NCI-H1105 treated with DMSO at 0.1 percent for 48 hours (cell line): ENCODE data around the gene CUL7.
"Not testable (repeated sequence)": the region's sequence is repeated elsewhere in the genome, so short reads cannot be mapped to it uniquely, and the experiment has no call there.

Source experiments
- DNase-seq: peaks from one replicate; lab custom pipeline; 2025; lab: John Stamatoyannopoulos, UW

The CUL7 gene

GRCh38 chr6:43053545-43054205 lies at the start of gene CUL7:
CUL7 (minus strand) TSS chr6:43053851; CDS start chr6:43052788, 1,063 bp downstream.
- peak; percentile 93 for DNase-seq

DNA sequence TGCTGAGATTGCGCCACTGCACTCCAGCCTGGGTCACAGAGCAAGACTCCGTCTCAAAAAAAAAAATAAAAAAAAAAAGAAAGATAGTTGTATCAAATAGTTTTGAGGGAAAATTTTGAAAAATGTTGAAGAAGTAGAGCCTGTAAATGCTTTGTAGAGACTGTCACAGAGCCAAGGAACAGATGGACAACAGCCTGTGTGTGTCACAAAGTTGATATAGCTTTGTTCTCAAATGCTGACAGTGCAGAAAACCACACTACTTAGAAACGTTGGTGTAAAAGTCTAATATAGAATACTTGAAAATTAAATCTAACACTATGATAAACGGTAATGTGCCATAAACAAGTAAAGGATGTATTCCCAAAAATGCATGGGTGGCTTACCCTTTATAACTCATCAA lies 47.8 kb upstream of the CUL7 start:
- DNase-seq, result no peak

DNA sequence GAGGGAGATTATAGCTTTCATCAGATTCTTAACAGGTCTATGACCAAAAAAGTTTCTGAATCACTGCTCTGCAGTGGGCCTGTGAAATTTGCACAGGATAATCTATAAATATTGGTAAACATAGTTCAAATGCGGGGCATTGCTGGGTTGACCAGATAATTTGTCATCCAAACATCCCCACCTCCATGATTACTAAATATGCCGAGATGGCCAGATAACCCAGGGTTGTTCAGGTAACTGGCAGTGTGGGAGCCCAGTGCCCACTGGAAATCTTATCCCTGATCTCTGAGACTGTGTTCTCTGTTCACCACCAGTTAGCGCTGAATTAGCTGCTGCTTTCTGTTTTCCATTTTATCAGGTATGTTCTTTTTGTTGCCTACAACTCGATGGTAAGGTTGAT lies 43.9 kb upstream of the CUL7 start:
- DNase-seq, result no peak

- no peak for DNase-seq
Measured at GRCh38 chr6:43097098-43097489, 43.4 kb upstream of the CUL7 start.

GRCh38 chr6:43096451-43097097 lies 42.9 kb upstream of the CUL7 start:
- DNase-seq, result no peak

GRCh38 chr6:43095939-43096338 lies 42.3 kb upstream of the CUL7 start:
- DNase-seq, result no peak

DNA sequence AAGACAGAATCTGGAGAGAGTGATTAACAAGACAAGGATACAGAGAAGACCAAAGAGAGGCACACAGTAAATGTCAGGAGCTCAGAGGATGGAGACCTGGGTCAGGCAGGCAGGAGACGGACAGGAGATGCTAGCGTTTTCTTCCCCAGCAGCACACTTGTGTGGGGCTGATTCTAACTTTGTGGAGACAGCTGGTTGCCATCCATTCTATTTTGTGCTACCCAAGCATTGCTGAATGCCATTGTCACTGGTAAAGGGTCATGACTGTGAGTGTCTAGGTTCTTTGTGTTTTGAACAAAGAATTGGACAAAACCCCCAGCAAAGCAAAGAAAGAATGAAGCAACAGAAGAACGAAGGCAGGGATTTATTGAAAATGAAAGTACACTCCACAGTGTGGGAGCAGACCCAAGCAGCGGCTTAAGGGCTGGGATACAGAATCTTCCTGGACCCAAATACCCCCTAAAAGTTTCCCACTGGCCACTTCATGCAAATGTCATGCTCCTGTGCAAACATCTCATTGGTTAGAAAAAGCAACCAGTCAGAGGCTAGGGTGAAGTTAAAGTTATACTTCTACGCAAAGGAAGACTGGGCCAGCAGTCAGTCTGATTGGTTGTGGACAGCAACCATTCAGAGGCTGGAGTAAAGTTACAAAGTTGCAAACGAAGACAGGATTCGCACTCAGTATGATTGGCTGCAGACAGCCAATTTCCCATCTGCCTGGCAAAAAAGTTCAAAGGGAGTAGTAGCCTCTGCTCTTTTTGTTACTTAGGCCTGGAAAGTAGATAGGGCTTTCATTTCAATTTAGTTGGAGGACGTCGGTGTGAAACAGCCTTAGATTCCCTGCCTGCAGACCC lies 40.0 kb upstream of the CUL7 start:
- DNase-seq, result no peak

DNA sequence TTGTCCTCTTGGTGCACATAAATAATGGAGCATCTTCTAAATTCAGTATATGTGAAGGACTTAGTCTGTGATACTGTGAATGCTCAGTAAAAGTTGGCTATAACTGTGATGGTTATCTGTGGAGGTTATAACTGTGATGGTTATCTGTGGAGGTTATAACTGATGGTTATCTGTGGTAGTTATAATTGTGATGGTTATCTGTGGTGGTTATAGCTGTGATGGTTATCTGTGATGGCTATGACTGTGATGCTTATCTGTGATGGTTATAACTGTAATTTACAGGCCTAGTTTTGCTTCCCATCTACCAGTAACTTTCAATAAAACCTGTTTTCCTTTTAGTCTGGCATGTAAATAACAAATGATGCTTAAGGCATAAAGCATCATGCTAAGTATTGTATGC lies 39.0 kb upstream of the CUL7 start:
- no peak for DNase-seq

DNA sequence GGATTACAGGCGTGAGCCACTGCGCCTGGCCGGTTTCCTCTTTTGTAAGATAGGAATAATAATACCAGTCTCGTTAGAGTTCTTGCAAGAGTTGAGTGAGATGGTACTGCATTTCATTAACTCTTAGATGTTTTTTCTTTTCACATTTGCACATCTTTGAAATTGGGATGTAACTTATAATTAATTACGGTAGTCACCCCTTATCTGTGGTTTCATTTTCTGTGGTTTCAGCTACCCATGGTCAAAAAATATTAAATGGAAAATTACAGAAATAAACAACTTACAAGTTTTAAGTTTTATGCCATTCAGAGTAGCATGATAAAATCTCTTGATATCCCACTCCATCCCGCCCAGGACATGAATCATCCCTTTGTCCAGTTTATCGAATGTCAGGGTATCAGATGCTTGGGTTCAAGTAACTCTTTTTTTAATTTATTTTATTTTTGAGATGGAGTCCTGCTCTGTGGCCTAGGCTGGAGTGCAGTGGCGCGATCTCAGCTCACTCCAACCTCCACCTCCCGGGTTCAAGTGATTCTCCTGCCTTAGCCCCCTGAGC lies 37.9 kb upstream of the CUL7 start:
- no peak for DNase-seq

GRCh38 chr6:43091020-43091419 lies 37.4 kb upstream of the CUL7 start:
- DNase-seq, result no peak

GRCh38 chr6:43090559-43090956 lies 36.9 kb upstream of the CUL7 start:
- no peak for DNase-seq

DNA sequence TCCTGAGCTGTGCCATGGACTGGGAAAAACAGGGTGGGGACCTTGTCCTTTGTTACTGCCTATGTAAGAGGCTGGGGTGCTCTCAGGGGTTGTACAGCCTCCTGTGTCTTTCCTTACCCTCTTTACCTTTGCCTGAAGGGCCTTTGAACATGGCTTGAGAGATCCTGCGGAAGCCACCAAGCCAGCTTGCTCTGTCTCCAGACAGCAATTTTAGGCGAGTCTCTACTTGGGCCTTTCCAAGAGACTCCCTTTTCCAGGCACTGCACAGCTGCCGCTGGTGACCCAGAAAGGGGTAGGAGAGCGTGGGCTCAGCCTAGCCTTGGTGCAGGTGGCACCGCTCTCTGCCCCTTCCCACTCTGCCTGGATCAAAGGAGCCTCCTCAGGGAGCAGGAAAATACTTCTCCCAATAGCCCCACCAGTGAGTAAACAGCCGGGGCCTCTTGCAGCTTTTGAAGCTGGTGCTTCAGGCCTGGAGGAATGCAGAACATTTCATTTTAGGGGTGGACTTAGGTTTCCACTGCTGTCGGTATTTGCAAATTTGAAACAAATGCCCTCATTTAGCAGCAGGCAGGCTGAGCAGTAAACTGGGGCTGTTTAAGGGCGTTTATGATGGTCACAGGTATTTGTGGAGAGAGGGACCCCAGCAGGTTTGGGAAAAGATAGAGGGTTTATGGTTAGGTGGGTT lies 36.4 kb upstream of the CUL7 start:
- DNase-seq, result no peak

- DNase-seq, result no peak
Measured at GRCh38 chr6:43089467-43089866, 35.8 kb upstream of the CUL7 start.

- no peak for DNase-seq
Measured at GRCh38 chr6:43088654-43089056, 35.0 kb upstream of the CUL7 start.

DNA sequence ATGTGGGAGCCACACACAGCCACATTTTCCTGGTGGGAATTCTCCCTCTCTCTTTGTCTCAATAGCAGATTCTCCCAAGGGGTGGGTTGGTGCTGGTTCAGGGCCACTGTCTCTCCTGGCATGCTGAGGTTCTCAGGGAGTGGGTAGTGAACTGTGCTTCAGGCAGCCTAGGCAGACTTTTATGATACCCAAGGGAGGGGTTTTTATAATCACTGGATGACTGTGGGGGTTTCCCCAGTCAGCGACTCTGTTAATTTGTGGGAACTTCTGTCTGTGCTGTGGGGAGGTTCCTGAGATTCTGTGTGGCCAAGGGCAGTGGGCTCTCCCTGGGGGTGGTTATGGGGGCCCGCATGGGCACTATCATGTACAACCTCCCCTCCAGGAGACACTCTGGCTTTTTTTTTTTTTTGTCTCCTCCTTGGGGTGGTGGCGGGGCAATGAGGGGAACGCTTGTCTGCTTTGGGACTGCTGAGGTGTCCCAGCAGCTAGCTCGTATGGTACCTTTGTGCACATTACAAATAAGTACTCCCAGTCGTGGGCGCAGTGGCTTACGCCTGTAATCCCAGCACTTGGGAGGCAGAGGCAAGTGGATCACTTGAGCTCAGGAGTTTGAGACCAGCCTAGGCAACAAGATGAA lies 32.5 kb upstream of the CUL7 start:
- no peak for DNase-seq

DNA sequence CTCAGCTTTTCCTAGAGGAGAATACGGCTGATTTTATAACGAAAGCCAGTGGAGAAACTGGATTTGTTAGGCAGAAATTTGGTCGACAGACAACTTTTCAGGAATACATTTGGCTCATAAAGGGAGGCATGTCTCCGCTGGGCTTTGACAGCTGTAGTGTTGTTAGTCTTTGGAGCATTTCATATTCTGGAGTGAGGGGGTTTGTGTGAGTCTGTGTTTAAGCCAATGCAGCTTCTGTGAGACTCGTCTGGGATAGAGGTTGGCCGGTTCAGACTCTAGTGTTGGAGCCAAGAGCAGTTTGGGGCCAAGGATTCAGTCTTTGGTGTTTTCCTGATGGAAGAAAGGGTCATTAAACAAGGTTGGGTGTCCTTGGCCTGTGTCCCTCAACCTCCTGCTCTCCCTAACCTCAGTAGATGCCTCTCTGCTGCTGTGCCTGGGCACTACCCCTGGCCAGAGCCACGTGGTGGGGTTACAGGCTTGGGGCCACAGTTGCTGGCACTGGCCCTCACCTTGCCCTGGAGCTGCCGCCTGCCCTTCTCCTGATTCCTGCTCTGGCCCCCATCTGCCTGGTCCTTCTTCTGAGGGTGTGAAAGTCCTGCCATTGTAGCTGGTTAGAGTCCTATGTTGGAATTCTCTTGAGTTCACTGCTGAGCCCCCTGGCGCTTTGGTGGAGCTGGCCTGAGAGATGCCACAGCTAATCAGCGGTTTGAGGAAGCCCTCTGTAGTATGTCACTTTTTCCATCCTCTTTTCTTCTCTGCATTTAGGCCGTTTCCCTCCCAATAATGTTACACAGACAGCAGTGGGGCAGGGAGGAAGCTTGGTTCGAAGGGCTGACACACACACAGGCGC lies 29.4 kb upstream of the CUL7 start:
- no peak for DNase-seq

DNA sequence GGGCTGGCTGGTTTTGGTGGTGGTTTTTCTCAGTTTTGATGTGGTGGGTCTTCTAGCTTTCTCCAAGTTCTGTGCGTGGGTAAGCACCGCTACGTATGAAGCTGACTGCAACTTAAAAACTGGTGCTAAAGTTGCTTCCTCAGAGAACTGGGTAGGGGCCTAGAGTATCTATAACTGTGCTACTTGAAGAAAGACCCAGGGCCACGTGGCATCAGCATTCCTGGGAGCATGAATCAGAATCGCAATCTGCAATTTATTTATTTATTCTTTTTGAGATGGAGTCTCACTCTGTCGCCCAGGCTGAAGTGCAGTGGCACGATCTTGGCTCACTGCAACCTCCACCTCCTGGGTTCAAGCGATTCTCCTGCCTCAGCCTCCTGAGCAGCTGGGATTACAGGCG lies 28.3 kb upstream of the CUL7 start:
- not testable (repeated sequence) for DNase-seq

DNA sequence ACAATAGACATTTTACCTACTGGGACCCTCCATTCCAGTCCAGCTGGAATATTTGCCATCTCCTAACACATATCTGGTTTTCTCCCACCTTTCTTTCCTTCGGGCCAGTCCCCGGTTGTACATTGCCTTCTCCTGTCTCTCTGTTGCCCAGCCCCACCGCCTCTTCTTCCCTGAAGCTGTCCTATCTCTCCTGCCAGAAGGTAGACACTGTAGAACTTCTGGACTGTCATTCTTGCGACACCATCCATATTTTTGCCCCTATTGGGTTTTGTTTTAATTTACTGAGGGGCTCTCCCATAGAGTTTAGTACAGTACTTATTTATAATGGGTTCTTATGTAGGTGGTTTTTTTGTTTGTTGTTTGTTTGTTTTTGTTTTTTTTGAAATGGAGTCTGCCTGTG lies 27.4 kb upstream of the CUL7 start:
- no peak for DNase-seq

DNA sequence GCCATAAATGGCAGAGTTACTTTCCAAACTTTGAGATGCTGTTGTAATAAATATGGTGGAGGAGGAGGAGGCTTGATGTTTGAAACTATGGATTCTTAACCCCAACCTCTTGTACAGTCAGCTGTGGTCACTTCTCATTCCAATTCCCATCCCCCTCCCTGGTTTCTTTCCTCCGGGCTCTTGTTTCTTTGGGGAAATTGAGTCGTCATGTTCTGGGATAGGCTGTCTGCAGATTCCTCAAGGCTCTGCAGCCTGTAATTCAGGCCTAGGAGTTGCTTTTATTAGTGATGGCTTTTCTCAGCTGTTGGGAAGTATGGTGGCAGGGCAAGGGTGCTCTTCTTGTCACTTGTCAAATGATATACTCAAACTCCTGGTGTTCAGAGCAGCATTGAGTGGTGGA lies 25.0 kb upstream of the CUL7 start:
- DNase-seq, result no peak

GRCh38 chr6:43077981-43078511 lies 24.4 kb upstream of the CUL7 start:
- no peak for DNase-seq
